HUDEP-2 (cell line): ENCODE measurements around the gene DHRS3.
A peak's percentile ranks its signal among the peaks of the same experiment; 100 is the strongest.

Source experiments
- DNase-seq, 76 experiments: peaks; one replicate each; lab custom pipeline; 2025; ENCODE audit not compliant: unreplicated experiment in 76 of 76; lab: John Stamatoyannopoulos, UW

The DHRS3 gene

GRCh38 chr1:12618661-12618964, 603 bp upstream of the DHRS3 start:
- no peak for DNase-seq

- no peak for DNase-seq
Observed at GRCh38 chr1:12617511-12617900, 504 bp downstream of the DHRS3 start.

GRCh38 chr1:12616709-12617373, 1.2 kb downstream of the DHRS3 start:
- no peak for DNase-seq

- no peak for DNase-seq
Observed at GRCh38 chr1:12615865-12616708, 1.9 kb downstream of the DHRS3 start.

- no peak for DNase-seq
Observed at GRCh38 chr1:12615159-12615864, 2.7 kb downstream of the DHRS3 start.

- DNase-seq = no peak
Observed at GRCh38 chr1:12614402-12615158, 3.4 kb downstream of the DHRS3 start.

- DNase-seq = no peak
Observed at GRCh38 chr1:12613180-12613579, 4.8 kb downstream of the DHRS3 start.

GRCh38 chr1:12610941-12611340, 7.1 kb downstream of the DHRS3 start:
- no peak for DNase-seq

- no peak for DNase-seq
Observed at GRCh38 chr1:12610305-12610935, 7.6 kb downstream of the DHRS3 start.

- DNase-seq = no peak
Observed at GRCh38 chr1:12609469-12610003, 8.5 kb downstream of the DHRS3 start.

- DNase-seq = no peak
Observed at GRCh38 chr1:12608311-12608957, 9.6 kb downstream of the DHRS3 start.

- DNase-seq = no peak
Observed at GRCh38 chr1:12607263-12607662, 10.7 kb downstream of the DHRS3 start.

GRCh38 chr1:12604986-12605385, 13.0 kb downstream of the DHRS3 start:
- DNase-seq = no peak

- DNase-seq = peak in 17 of 76 experiments; percentile 4 to 40 (median 17)
Observed at GRCh38 chr1:12604114-12604874, 13.7 kb downstream of the DHRS3 start.

GRCh38 chr1:12603224-12603623, 14.8 kb downstream of the DHRS3 start:
- DNase-seq = no peak

- DNase-seq = no peak
Observed at GRCh38 chr1:12602659-12603024, 15.4 kb downstream of the DHRS3 start.

- peak in 2 of 76 experiments; percentile 11 to 16 for DNase-seq
Observed at GRCh38 chr1:12601700-12602658, 16.0 kb downstream of the DHRS3 start.
